Measurements from ENCODE around the gene GMFB. TPM values are rescaled to one million over a fixed set of nuclear protein-coding genes. Genes with fewer than 3 reads are reported as not detected.
"Not testable (repeated sequence)": the region's sequence is repeated elsewhere in the genome, so short reads cannot be mapped to it uniquely, and the experiment has no call there.

Gene GMFB
- total and polyA plus RNA-seq, 2 experiments from 2014 or later, result 56.5 to 88.3 TPM

GRCh38 chr14:54459106-54459505 is 29.7 kb downstream of the GMFB start:
- no peaks in the 10 kb centered on the region for H3K79me2 ChIP-seq (replicated peaks; ENCODE audit: insufficient read depth)
- H3K9me2 ChIP-seq (ENCODE audit: insufficient read depth), result no peaks in the 10 kb centered on the region
- TF ChIP-seq NANOG (IDR thresholded peaks at IDR 0.05; ENCODE audit: borderline replicate concordance), result no peak
- TF ChIP-seq EZH2phosphoT487 (IDR thresholded peaks at IDR 0.05; ENCODE audit: unreplicated experiment), result no peak
- no peak overlapping the region for H3K4me2 ChIP-seq
- ATAC-seq (no peak), DNase-seq (ENCODE audit: low spot score) (no peak)
- H3K4me1 ChIP-seq (ENCODE audit: insufficient read depth), result no peaks in the 10 kb centered on the region
- H4K20me1 ChIP-seq (replicated peaks; ENCODE audit: insufficient read depth), result no peaks in the 10 kb centered on the region
- no peak overlapping the region for H3K4me3 ChIP-seq
- Mint-ChIP-seq H3K36me3 (ENCODE audit: low read depth) (peaks cover 12% of the 10 kb centered on the region; the same call in 2 of the 3 replicates), H3K27me3 (ENCODE audit: insufficient read depth, low read depth, poor library complexity) (peaks cover 2% of the 10 kb centered on the region), H3K9me3 (peaks cover 24% of the 10 kb centered on the region), H3K4me3 (no peak overlapping the region), H3K4me1 (no peaks in the 10 kb centered on the region), H3K27ac (no peak overlapping the region)
- H2AFZ ChIP-seq, result no peak overlapping the region
- H3K36me3 ChIP-seq (ENCODE audit: insufficient read depth), result no peaks in the 10 kb centered on the region
- H3K27me3 ChIP-seq (ENCODE audit: insufficient read depth), result no peaks in the 10 kb centered on the region
- H3F3A ChIP-seq (replicated peaks; ENCODE audit: low read depth), result no peaks in the 10 kb centered on the region
- H3K27ac ChIP-seq (ENCODE audit: low read depth), result no peak overlapping the region

- not testable (repeated sequence) for H3K36me3 ChIP-seq (ENCODE audit: insufficient read depth)
Measured at GRCh38 chr14:54458536-54458935, 30.2 kb downstream of the GMFB start.

GRCh38 chr14:54457609-54457996 is 31.2 kb downstream of the GMFB start:
- peaks cover 12% of the 10 kb centered on the region; the same call in 2 of the 3 replicates for H3K36me3 Mint-ChIP-seq (ENCODE audit: low read depth)
- H3K79me2 ChIP-seq (replicated peaks; ENCODE audit: insufficient read depth), result no peaks in the 10 kb centered on the region
- no peaks in the 10 kb centered on the region for H3K4me1 Mint-ChIP-seq
- no peak for TF ChIP-seq REST (IDR thresholded peaks at IDR 0.05; ENCODE audit: unreplicated experiment)
- TF ChIP-seq STAT1 (IDR thresholded peaks at IDR 0.05; ENCODE audit: unreplicated experiment), result no peak
- no peak for TF ChIP-seq ZNF114 (CRISPR knock-in tag; IDR thresholded peaks at IDR 0.05)
- TF ChIP-seq JUNB (IDR thresholded peaks at IDR 0.05; ENCODE audit: unreplicated experiment), result no peak
- no peak for TF ChIP-seq CREB1 (CRISPR knock-in tag; IDR thresholded peaks at IDR 0.05; ENCODE audit: low read depth)
- no peak for TF ChIP-seq EZH2phosphoT487 (IDR thresholded peaks at IDR 0.05; ENCODE audit: unreplicated experiment)
- no peak for TF ChIP-seq POLR2AphosphoS5 (IDR thresholded peaks at IDR 0.05; ENCODE audit: low read depth)
- H3K27me3 Mint-ChIP-seq (ENCODE audit: insufficient read depth, low read depth, poor library complexity), result no peaks in the 10 kb centered on the region
- ATAC-seq, result no peak
- no peak overlapping the region for H3K4me3 ChIP-seq
- DNase-seq (ENCODE audit: low spot score), result no peak
- H4K20me1 ChIP-seq (replicated peaks; ENCODE audit: insufficient read depth), result no peaks in the 10 kb centered on the region
- no peak overlapping the region for H3K4me2 ChIP-seq
- no peak overlapping the region for H2AFZ ChIP-seq
- H3K27me3 ChIP-seq (ENCODE audit: insufficient read depth), result no peaks in the 10 kb centered on the region
- no peaks in the 10 kb centered on the region for H3K36me3 ChIP-seq (ENCODE audit: insufficient read depth)
- H3K27ac Mint-ChIP-seq, result no peak overlapping the region
- H3F3A ChIP-seq (replicated peaks; ENCODE audit: low read depth), result no peaks in the 10 kb centered on the region
- no peaks in the 10 kb centered on the region for H3K9me2 ChIP-seq (ENCODE audit: insufficient read depth)
- H3K4me1 ChIP-seq (ENCODE audit: insufficient read depth), result no peaks in the 10 kb centered on the region
- H3K4me3 Mint-ChIP-seq, result no peak overlapping the region
- H3K27ac ChIP-seq (ENCODE audit: low read depth), result no peak overlapping the region
- H3K9me3 Mint-ChIP-seq, result peaks cover 24% of the 10 kb centered on the region

More at GRCh38 chr14:54458536-54458935, 30.2 kb downstream of the GMFB start:
- H3F3A ChIP-seq (replicated peaks; ENCODE audit: low read depth); H3K27ac ChIP-seq (ENCODE audit: low read depth); H3K9me2 ChIP-seq (ENCODE audit: insufficient read depth); ATAC-seq; H2AFZ ChIP-seq; H3K4me3 ChIP-seq; H4K20me1 ChIP-seq (replicated peaks; ENCODE audit: insufficient read depth); DNase-seq (ENCODE audit: low spot score); H3K27me3 Mint-ChIP-seq (ENCODE audit: insufficient read depth, low read depth, poor library complexity); H3K79me2 ChIP-seq (replicated peaks; ENCODE audit: insufficient read depth); H3K27ac Mint-ChIP-seq; H3K4me1 Mint-ChIP-seq; H3K27me3 ChIP-seq (ENCODE audit: insufficient read depth); H3K4me2 ChIP-seq; H3K4me3 Mint-ChIP-seq; H3K4me1 ChIP-seq (ENCODE audit: insufficient read depth): not testable (repeated sequence)
- peaks cover 12% of the 10 kb centered on the region; the same call in 2 of the 3 replicates for H3K36me3 Mint-ChIP-seq (ENCODE audit: low read depth)
- peaks cover 24% of the 10 kb centered on the region for H3K9me3 Mint-ChIP-seq

- not testable (repeated sequence) for H3K4me3 Mint-ChIP-seq; H2AFZ ChIP-seq; H3K36me3 ChIP-seq (ENCODE audit: insufficient read depth); H3K4me2 ChIP-seq; H3K79me2 ChIP-seq (replicated peaks; ENCODE audit: insufficient read depth); H3K9me2 ChIP-seq (ENCODE audit: insufficient read depth); H4K20me1 ChIP-seq (replicated peaks; ENCODE audit: insufficient read depth); ATAC-seq; H3K4me1 ChIP-seq (ENCODE audit: insufficient read depth); DNase-seq (ENCODE audit: low spot score); H3K4me1 Mint-ChIP-seq; H3K27ac Mint-ChIP-seq; H3K27ac ChIP-seq (ENCODE audit: low read depth); H3F3A ChIP-seq (replicated peaks; ENCODE audit: low read depth); H3K27me3 Mint-ChIP-seq (ENCODE audit: insufficient read depth, low read depth, poor library complexity); H3K4me3 ChIP-seq; H3K27me3 ChIP-seq (ENCODE audit: insufficient read depth)
- Mint-ChIP-seq H3K36me3 (ENCODE audit: low read depth) (peaks cover 12% of the 10 kb centered on the region; the same call in 2 of the 3 replicates), H3K9me3 (peaks cover 24% of the 10 kb centered on the region)
Measured at GRCh38 chr14:54456820-54457608, 31.8 kb downstream of the GMFB start.

All from GM23338 (cell line).